GM12878 (cell line): Measurements from ENCODE around the gene BTG1. TPM values are rescaled to one million over a fixed set of nuclear protein-coding genes. Genes with fewer than 3 reads are reported as not detected.
A peak's percentile ranks its signal among the peaks of the same experiment; 100 is the strongest.

ENCODE experiments used
- CBX5 ChIP-seq: sonication (generic); IDR thresholded peaks from 2 replicates; pipeline ENCODE4 v1.6.1; 2016; ENCODE audit warnings: low read depth, moderate library complexity, mild to moderate bottlenecking, inconsistent platforms
- CHD2 ChIP-seq: IDR thresholded peaks from 2 replicates; pipeline ENCODE4 v1.6.1; 2011; ENCODE audit warnings: low read depth, low read length, improper control_type of control experiment, borderline replicate concordance
- CREB1 ChIP-seq: IDR thresholded peaks from 2 replicates; pipeline ENCODE4 v1.6.1; 2012; ENCODE audit warnings: low read depth, mild to moderate bottlenecking, inconsistent platforms
- E4F1 ChIP-seq: fragments of 450-650 bp; IDR thresholded peaks from 2 replicates; pipeline ENCODE4 v1.6.1; 2018; ENCODE audit warnings: borderline replicate concordance, mild to moderate bottlenecking; ENCODE audit not compliant: partially characterized antibody
- EED ChIP-seq: sonication (generic); IDR thresholded peaks from 2 replicates; pipeline ENCODE4 v1.6.1; 2016; ENCODE audit warnings: antibody characterized with exemption, low read depth
- IRF3 ChIP-seq: fragments of 450-650 bp; IDR thresholded peaks from 2 replicates; pipeline ENCODE4 v1.6.1; 2014; ENCODE audit warnings: mild to moderate bottlenecking
- MEF2A ChIP-seq: IDR thresholded peaks from 2 replicates; pipeline ENCODE4 v1.6.1; 2011; ENCODE audit warnings: low read depth, mild to moderate bottlenecking, low read length, moderate library complexity; ENCODE audit not compliant: insufficient read depth
- MEF2B ChIP-seq: fragments of 450-650 bp; IDR thresholded peaks from 2 replicates; pipeline ENCODE4 v1.6.1; 2018; ENCODE audit warnings: mild to moderate bottlenecking, moderate library complexity; ENCODE audit not compliant: partially characterized antibody, poor library complexity, severe bottlenecking
- MTA2 ChIP-seq: fragments of 450-650 bp; IDR thresholded peaks from 2 replicates; pipeline ENCODE4 v1.6.1; 2016; ENCODE audit warnings: low read depth, mild to moderate bottlenecking, moderate library complexity
- RAD21 ChIP-seq: IDR thresholded peaks from 2 replicates; pipeline ENCODE4 v1.6.1; 2011; ENCODE audit warnings: mild to moderate bottlenecking, low read depth, low read length, moderate library complexity; ENCODE audit not compliant: insufficient read depth
- RAD51 ChIP-seq: fragments of 450-650 bp; IDR thresholded peaks from 2 replicates; pipeline ENCODE4 v1.6.1; 2016; ENCODE audit warnings: moderate library complexity, mild to moderate bottlenecking, inconsistent platforms
- RELB ChIP-seq: fragments of 450-650 bp; IDR thresholded peaks from 2 replicates; pipeline ENCODE4 v1.6.1; 2017; ENCODE audit warnings: low read depth, mild to moderate bottlenecking, moderate library complexity
- RUNX3 ChIP-seq: IDR thresholded peaks from 2 replicates; pipeline ENCODE4 v1.6.1; 2012; ENCODE audit warnings: low read length, inconsistent platforms
- SMAD1 ChIP-seq: fragments of 450-650 bp; IDR thresholded peaks from 2 replicates; pipeline ENCODE4 v1.6.1; 2018; ENCODE audit warnings: mild to moderate bottlenecking, low read depth; ENCODE audit not compliant: partially characterized antibody
- SPI1 ChIP-seq: IDR thresholded peaks from 2 replicates; pipeline ENCODE4 v1.6.1; 2011; ENCODE audit warnings: low read depth, mild to moderate bottlenecking, low read length, moderate library complexity, borderline replicate concordance; ENCODE audit not compliant: insufficient read depth
- TBL1XR1 ChIP-seq: IDR thresholded peaks from 2 replicates; pipeline ENCODE4 v1.6.1; 2012; ENCODE audit warnings: low read depth, low read length, improper control_type of control experiment
- YBX1 ChIP-seq: fragments of 450-650 bp; IDR thresholded peaks from 2 replicates; pipeline ENCODE4 v1.6.1; 2016; ENCODE audit warnings: antibody characterized with exemption
- ZNF592 ChIP-seq: fragments of 450-650 bp; IDR thresholded peaks from 2 replicates; pipeline ENCODE4 v1.6.1; 2017; ENCODE audit warnings: mild to moderate bottlenecking, moderate library complexity
- ZZZ3 ChIP-seq: IDR thresholded peaks from 2 replicates; pipeline ENCODE4 v1.6.1; 2011; ENCODE audit warnings: low read depth; ENCODE audit not compliant: control insufficient read depth, insufficient read length
- polyA plus RNA-seq, 11 experiments: library from polyadenylated mRNA; depleted of rRNA in 4 of 11; unstranded in 6 of 11; stranded (reverse) in 5 of 11; fragments of >200 nt; fragmentation: Nextera tagmentation in 4 of 11; fragmentation: Illumina TruSeq in 1 of 11; extraction: Ambion mirVana in 4 of 11; extraction: Trizol in 1 of 11; gene quantifications; 1 replicate in 1 of 11; 2 replicates in 10 of 11; pipeline versions ENCODE4 v1.2.1 to v1.2.3, GENCODE V29; 2011 to 2016; ENCODE audit warnings: inconsistent platforms in 2 of 11, missing spikeins in 2 of 11, low read depth in 1 of 11
- total RNA-seq, 4 experiments: library from RNA; depleted of rRNA in 3 of 4; stranded (reverse); fragments of >200 nt in 3 of 4; fragmentation: Illumina TruSeq in 1 of 4; extraction: Trizol in 1 of 4; gene quantifications; 2 replicates each; pipeline versions ENCODE4 v1.2.1 to v1.2.3, GENCODE V29; 2013 to 2021

Gene BTG1
- total and polyA plus RNA-seq, 10 of the 15 experiments (the other 5 are each of a cell fraction or from before 2014, with no cell fraction given): 23.7 to 194 (median 56.4) TPM

- TF ChIP-seq E4F1 (no peak), SMAD1 (no peak), YBX1 (no peak), CHD2 (no peak), IRF3 (no peak), TBL1XR1 (no peak), ZZZ3 (no peak), RAD21 (no peak), MEF2A (0 out of 2 replicates have a peak, but pooled peaks have one; percentile 35), CREB1 (no peak; the same call in 1 of the 2 replicates), CBX5 (0 out of 2 replicates have a peak, but pooled peaks have one; percentile 12), EED (0 out of 2 replicates have a peak, but pooled peaks have one; percentile 45), RUNX3 (peak; percentile 79), MEF2B (peak; percentile 9), MTA2 (peak; percentile 41; the same call in 1 of the 2 replicates), ZNF592 (no peak), SPI1 (no peak), RELB (peak; percentile 84), RAD51 (no peak)
Measured at GRCh38 chr12:92186038-92186470, 40.4 kb upstream of the BTG1 start (continued).
